GM12873 (cell line): Measurements from ENCODE around the gene TTC3.

Experiments used
- TF ChIP-seq, protein P1 (sequence below): IDR thresholded peaks from 2 replicates; pipeline ENCODE4 v1.5.1; 2012; ENCODE audit warnings: low read depth, mild to moderate bottlenecking, moderate library complexity, low read length, control low read depth; ENCODE audit not compliant: insufficient read depth; ENCODE audit errors: missing control alignments

Gene TTC3

DNA sequence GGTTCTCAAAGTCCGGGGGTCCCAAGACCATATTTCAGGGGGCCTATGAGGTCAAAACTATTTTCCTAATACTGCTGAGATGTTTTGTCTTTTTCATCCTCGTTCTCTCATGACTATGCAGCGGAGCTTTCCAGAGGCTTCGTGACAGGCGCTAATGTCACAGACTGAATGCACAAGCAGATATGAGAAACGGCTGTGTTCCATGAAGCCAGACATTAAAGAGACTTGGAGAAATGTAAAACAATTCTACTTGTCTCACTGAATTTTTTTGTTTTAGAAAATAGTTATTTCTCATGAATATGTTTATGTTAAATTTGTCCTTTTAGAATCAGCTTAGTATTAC lies 10.5 kb upstream of the TTC3 start:
- TF ChIP-seq, protein P1, sequence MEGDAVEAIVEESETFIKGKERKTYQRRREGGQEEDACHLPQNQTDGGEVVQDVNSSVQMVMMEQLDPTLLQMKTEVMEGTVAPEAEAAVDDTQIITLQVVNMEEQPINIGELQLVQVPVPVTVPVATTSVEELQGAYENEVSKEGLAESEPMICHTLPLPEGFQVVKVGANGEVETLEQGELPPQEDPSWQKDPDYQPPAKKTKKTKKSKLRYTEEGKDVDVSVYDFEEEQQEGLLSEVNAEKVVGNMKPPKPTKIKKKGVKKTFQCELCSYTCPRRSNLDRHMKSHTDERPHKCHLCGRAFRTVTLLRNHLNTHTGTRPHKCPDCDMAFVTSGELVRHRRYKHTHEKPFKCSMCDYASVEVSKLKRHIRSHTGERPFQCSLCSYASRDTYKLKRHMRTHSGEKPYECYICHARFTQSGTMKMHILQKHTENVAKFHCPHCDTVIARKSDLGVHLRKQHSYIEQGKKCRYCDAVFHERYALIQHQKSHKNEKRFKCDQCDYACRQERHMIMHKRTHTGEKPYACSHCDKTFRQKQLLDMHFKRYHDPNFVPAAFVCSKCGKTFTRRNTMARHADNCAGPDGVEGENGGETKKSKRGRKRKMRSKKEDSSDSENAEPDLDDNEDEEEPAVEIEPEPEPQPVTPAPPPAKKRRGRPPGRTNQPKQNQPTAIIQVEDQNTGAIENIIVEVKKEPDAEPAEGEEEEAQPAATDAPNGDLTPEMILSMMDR, result no peak

DNA sequence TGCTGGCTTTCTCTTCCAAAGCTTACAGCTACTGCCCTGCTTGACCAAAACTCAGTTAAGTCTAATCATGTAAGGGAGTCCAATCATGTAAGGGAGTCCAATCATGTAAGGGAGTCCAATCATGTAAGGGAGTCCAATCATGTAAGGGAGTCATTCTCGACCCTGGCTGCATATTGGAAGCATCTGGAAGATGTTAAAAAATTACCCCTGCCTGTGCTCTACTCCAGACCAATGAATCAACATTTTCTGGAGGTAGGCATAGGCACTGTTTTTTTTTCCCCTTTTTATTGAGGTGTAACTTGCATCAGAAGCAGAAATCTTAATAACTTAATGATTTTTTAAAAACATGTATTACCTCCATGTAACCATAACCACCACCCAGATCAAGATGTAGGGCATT lies 9.6 kb upstream of the TTC3 start:
- TF ChIP-seq, protein P1, result no peak

DNA sequence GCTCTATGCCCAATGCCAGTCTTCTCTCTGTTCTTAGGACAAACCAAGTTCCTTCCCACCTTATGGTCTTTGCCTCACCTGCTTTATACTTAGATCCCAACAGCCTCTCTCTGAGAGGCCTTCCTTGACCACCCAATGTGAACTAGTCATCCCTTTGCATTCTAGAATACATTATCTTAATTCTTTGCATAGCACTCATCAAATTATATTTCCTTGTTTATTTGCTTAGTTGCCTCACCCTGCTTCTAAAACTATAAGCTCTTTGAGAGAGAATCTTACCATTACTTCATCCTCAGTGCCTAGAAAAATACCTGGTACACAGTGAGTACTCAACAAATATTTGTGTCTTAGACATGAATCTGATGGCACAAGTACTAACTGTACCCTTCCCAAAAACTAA lies 8.2 kb upstream of the TTC3 start:
- TF ChIP-seq, protein P1, result no peak

DNA sequence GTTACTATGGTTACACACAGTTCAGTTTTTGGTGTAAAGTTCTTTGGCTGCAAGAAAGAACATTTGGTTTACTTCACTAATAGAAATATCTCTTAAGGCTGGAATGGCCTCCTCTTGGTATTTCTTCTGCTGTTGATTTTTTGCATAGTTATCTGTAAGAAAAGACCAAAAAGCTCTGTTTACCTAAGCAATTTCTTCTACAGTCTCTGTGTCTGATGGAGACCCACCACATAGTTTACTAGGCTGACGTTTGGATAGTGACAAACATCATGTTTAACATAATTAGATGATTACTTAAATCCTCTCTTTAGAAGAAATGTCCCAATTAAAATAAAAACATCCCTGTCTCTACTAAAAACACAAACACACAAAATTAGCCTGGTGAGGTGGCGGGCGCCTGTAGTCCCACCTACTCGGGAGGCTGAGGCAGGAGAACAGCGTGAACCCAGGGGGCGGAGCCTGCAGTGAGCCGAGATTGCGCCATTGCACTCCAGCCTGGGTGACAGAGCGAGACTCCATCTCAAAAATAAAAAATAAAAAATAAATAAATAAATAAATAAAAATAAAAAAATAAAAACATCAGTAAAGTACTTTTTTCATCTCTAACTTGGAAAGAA lies 7.4 kb upstream of the TTC3 start:
- TF ChIP-seq, protein P1, result no peak

DNA sequence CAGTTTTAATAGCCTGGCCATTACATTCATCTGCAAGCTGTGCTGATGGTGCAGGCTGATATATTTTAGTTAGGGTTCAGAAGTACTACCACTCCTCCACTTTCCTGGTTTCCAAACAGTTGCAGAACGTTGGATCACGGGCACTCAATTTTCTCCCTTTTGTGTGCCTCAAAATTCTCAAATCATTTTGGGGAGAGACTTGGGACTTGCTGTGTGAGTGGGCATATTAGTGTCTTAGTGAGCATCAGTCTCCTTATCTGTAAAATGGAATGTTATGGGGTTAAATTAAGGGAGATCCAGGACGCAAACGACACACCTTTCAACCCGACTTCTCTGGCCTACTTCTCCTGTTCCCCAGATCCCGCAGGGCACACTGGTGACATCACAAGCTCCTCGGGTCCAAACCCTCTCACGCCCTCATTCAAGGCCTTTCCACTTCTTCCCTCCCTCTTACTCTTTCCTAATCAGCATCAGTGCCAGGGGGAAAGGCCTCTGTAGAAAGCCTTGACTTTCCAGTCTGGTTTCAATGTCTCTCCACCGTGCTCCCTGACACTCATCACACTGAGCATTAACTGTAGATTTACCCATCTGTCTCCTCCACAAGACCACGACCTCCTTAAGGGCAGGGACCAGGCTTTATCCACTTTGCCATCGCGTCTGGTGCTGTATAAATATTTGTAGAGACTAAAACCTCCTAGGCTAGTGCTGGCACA lies 1.3 kb upstream of the TTC3 start:
- TF ChIP-seq, protein P1, result no peak

DNA sequence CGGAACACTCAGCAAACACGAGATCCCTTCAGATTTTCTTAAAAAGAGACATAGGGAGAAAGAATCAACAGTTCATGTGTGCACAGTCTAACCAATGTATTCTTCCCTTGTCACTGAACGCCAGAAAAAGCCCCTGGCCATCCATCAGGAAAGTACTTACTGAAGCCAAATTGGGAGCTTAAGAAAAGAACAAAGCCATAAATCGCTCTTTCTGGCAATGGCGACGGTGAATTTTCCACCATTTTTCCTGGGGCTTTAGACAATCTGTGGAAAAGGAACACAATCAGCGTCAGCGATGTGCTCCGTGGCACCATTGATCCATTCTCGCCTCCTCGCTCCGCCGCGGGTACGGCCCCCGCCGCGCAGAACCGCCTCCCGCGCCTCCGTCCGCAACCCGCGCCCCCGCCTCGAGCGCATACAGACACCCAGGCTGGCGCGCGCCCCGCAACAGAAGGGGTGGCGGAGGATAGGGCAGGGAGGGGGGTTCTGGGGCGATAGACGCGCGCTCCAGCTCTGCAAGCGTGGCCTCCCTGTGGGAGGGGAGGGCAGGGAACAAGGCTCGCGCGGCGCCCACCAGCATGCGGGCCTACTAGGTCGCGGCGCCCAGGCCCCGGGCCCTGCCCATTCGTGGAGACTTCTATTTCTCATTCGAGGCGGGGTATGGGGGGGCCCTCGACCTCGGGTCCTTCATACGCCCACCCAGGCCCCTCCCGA lies 623 bp upstream of the TTC3 start:
- TF ChIP-seq, protein P1, result no peak

DNA sequence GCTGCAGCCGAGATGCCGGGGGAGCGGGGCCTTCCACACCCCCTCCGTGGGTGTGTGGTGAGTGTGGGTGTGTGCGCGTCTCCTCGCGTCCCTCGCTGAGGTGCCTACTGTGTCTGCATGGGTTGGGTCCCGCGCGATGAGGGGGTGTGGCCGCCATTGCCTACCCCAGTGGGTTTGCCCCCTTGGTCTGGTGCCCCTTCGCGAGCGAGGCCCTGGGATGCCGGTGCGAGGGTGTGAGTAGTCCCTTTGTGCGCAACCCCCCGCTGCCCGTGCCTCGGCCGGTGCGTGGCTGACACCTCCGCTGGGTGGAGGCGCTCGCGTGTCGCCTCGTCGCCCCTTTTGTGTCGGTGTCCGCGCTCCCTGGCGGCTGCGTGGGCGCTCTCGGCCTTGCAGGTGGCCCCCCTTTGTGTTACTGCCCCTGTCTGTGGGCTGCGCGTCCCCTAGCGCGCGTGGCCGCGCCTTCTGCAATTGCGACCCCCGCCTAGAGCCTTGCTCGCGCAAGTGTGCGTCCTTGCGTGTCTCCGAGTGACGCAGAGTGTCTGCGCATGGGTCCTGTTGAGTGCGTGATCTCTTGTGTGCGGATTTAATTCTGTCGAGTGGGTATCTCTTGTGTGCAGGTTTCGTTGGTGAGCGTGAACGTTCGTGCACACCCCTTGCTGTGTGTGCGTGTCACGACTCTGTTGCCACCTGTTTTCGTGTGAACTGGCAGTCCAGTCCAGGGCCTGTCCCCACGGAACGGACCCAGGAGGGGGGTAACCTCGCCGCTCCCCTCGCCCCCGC lies 553 bp downstream of the TTC3 start:
- TF ChIP-seq, protein P1, result peak; percentile 28
